Stimulated activated CD4-positive, alpha-beta T cell treated with anti-CD3 and anti-CD28 coated beads, TNF-alpha, amount 100 ng/mL, for 1 hour (primary cell): ENCODE measurements around the gene CCDC102A.
A peak's percentile ranks its signal among the peaks of the same experiment; 100 is the strongest.

Experiments
- DNase-seq, 3 donors: peaks; one replicate each; pipeline ENCODE4 v3.0.0-alpha.2; 2020; ENCODE audit warnings: low read depth in 3 of 3, low spot score in 1 of 3

Gene CCDC102A

DNA sequence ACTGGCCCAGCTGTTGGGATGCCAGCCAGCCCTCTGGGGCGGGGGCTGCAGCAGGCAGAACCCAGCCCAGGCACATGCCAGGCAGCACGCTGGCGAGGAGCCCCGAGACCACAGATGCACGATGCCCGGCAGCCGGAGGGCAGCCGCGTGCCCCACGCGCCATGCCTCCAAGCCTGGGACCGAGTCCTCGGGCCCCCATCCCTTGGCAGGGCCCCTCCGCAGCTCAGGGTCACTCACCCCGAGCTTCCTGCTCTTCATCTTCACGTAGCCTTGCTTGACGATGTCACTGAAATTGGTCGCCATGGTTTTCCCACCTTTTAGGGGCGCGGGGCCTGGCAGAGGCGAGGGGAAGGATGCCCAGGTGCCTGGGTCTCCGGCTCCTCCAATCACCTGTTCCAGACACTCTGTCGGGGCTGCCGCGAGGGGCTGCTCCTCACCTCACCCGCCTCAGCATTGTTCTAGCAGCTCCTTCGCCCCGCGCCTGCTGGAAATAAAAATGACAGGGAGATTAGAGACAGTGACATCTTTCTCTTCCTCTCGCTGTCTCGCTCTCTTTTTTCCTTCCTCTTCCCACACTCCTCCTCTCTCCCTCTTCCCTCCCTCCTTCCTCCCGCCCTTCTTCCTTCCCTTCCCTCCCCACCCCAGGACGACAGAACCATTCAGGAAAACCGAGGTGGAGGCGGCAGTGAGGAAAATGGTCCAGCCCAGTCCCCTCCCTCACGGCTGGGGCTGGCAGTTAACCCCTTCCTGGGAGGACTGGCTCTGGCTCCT is 57.0 kb downstream of the CCDC102A start:
- DNase-seq, result no peak

GRCh38 chr16:57478396-57479204 is 57.8 kb downstream of the CCDC102A start:
- DNase-seq, result no peak

- no peak for DNase-seq
Measured at GRCh38 chr16:57477531-57478202, 58.7 kb downstream of the CCDC102A start.

DNA sequence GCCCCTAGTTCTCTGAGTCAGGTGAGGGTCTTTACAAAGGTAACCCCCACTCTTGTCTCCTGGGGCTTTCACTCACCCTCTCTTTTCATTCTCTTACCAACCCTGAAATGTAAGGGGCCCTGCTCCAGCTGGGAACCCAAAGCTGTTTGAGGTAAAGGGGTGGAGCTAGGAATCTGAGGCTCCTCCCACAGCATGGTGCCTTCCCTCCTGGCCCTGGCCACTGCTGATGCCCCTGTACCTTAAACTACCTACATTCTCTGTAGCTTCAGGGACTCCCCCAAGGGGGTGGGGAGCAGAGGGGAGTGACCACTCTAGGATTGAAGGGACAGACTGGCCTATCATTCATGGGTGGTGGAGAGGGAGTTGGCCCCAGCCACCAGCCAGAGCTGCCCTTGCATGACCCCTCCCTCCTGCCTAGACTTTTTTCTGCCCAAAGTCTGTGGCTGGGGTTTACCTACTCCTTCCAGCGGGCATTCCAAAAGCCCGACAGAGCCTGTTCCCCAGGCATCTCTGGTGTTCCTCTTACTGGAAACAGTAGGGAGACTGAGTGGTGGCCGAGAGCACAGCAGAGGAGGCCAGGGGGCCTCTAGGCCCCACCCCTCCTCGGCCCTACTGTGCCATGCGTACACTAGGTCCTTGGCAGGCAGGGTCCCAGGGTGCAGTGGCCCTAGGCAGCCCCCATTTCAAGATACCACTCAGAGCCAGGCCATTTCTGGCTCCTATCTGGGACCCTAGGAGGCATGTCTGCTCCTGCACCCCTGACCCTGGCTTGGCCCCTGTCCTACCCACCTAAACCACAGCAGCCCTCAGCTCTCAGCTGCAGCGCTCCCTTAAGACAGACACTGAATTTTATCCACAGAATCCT is 59.6 kb downstream of the CCDC102A start:
- DNase-seq, result no peak

DNA sequence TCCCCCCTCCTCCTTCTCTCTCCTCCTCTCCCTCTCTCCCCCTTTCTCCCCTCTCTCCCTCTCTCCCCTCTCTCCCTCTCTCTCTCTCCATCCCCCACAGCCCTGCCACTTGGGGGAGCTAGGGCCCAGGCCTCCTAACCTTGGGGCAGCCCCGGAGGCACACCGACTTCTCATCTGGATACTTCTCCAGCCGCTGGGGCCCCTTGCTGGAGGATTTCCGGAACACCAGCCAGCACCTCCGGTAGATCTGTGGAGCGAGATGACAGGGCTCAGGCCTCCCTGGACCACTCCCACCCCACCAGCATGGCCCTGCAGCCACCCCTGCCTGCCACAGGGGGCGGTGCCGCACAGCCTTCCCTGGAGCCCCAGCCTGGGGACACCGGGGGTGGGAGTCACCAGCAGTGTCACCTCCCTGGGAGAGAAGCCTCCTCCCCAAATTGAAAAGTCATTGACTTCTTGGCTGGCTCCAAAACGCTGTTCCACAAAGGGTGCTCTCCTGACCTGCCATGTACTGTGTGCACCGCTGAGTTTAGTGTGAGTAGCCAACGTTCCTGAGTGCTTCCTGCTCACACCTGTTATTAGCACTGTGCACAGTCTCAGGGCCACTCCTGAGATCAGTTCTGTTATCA is 60.5 kb downstream of the CCDC102A start:
- DNase-seq, result peak; percentile 8 to 53 (median 36)

GRCh38 chr16:57474671-57475661 is 61.4 kb downstream of the CCDC102A start:
- no peak for DNase-seq

DNA sequence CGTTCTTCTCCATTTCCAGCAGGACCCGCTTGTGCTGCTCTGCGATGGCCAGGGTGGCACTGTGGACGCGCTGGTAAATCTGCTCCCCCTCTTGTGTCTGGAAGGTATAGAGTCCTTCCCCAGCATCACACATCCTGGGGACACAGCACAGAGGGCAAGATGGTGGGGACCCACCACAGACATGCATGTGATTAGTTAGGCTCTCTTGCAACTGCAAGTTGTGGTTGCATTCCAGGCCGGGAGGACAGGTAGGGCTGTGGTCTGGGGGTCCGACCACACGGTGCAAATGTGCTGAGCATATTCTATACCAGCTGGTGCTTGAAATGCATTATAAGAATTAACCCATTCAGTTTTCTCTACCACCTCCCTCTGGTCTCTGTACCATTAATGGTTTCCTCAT is 62.5 kb downstream of the CCDC102A start:
- DNase-seq, result no peak

DNA sequence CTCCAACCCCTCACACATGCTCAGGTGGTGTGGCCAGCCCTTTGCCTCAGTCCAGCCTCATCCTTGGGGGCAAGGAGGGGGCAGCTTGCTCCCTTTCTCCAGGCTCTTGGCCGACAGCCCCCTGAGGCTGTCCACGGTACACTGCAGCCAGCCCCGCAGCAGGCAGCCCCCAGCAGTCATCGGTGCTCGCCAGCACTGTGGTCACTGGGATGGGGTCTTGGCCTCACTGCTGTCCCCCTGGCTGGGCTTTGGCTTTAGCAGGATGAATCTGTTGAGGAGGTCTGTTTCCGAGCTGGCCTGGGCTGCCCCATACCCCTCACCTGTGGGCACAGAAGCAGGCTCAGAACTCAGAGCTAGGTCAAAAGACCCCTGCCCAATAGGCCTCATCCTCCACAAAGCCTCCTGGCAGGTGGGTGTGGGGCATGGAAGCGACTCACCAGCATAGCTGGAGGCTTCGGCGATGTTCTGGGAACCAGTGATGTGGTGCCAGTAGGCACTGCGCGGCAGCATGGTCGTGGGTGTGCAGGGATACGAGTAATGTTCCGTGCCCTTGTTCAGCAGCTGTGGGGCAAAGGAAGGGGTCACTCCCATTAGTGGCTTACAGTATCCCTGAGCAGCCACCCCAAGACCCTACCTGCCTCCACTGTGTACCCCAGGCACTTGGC is 63.1 kb downstream of the CCDC102A start:
- DNase-seq, result no peak

DNA sequence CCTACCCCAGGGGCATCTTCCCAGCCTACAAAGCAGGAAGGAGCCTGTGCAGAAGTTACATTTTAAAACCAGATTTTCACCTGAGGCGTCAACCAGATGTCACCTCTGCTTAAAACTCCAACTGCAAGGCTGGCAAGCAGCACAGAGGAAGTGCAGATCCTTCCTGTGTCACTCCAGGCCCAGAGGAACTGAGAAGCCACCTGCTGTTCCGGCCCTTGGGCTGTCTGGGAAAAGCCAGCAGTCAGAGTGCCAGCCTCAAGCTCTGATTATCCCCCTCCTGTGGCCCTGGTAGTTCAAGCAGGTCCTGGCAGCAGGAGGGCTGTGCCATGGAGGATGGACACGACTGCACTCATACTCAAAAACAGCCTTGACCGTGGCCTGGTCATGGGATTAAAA is 63.7 kb downstream of the CCDC102A start:
- no peak for DNase-seq

DNA sequence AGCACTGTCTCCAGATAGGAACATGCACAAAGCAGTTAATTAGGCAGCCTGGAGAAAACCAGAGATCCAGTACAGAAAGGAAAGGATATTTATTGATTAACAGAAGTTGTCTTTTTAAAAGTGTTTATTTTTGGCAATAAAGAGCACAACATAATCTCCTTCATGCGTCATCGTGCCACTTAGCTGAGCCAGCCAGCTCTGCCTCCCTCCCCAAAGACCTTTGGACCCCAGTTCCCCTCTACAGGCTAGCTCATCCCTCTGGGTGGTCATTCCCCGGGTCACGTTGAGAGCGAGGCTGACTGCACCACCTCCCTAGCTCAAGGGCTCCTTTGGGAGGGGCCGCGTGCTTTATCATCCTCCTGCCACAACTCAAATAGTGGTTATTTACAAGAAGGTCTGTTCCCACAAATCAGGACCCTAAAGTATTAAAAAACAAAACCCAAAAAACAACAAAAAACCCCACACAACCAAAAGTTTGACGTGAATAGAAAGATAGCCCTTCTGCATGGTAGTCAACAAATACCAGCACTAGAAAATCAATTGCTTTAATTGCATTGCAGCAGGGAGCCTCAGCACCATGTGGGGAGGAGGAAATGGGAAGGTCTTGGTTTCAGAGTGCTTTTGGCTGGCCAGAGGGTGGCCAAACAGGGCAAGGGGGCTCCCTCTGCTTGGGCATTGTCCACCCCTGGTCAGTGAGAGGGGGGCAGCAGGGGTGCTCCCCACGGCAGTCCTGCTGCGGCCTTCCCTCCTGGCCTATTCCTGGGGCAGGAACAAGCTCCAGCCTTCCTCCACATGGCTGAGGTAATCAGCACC is 64.3 kb downstream of the CCDC102A start:
- DNase-seq, result no peak

DNA sequence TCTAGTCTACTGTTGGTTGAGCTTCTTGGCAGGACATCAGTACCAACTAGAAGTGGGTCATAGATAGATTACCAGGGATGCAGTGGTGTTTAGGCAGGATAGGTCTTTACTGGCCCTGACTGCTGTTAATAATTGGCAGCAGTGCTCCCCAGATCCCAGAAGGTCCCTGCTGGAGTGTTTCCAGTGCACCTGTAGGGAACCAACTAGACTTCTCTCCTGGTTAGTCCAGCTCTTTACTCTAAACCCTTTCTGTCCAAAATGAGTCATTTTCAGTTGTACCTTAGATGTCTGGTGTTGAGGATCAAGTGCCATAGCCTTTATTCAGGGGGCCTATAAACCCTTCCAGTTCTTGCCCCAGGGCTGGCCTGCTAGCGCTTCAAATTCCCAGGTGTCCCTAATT is 65.2 kb downstream of the CCDC102A start:
- DNase-seq, result no peak

DNA sequence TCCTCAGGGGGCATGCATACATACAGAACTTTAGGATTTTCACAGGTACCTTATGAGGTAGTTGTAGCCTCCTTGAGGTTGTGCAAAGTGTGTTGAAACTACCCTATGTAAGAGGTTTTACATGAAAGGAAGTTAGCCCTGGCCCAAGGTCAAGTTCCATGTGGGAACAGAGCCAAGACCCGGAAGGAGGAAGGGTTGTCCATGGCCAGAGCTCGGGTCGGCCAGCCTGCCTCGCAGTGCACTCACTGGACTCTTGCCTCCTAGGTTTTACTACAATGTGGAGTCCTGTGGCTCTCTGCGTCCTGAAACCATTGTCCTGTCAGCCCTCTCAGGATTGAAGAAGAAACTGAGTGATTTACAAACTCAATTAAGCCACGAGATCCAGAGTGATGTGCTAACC is 65.7 kb downstream of the CCDC102A start:
- no peak for DNase-seq

- DNase-seq, result no peak
Measured at GRCh38 chr16:57469917-57470470, 66.4 kb downstream of the CCDC102A start.

DNA sequence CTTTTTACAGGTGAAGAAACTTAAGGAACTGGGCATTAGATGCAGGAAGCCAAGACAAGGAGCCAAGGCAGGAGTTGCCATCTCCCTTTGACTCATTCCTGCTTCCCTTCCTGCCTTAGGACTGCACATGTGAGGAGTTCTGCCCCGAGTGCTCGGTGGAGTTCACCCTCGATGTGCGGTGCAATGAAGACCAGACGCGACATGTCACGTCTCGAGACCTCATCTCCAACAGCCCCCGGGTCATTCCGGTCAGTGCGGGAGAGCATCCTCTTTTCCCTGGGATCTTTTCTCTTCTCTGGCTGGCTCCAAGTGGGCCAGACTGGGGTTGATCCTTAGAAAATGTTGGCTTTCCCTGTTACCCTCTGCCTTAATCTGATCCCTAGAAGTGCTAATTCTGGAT is 67.3 kb downstream of the CCDC102A start:
- DNase-seq, result no peak

DNA sequence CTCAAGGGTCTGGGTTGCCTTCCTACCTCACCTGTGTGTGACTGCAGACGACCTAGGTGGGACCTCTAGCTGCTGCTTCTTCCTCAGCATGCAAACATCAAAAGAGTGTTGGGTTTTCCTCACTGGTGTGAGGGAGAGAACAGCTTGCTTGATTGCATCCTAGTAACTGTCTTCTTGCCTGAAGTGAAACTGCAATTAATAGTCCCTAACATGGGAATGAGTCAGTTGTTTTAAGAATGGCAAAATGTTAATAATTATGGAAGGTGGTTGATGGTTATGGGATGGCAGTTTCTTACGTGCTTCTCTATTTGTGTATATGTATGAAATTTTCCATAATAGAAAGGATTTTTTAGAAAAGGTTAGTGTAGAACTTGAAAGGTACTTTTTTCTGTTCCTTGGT is 68.0 kb downstream of the CCDC102A start:
- no peak for DNase-seq

- DNase-seq, result no peak
Measured at GRCh38 chr16:57464523-57464922, 71.8 kb downstream of the CCDC102A start.

DNA sequence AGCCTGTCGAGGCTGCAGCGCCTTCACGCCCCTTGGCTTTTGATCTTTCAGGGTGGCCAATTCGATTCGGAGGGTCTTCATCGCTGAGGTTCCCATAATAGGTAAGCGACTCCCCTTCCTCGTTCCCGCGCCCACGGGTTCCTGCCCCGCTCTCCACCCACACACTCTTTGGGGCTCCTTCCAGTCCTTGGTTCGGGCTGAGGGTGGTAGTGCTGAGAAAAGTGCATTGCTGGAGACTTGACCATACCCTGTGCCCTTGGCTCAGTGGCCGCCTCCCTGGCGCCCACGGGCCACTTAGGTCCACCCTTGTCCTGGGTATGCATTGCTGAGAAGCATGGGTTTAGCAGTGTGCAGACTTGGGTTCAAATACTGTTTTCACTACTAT is 73.4 kb downstream of the CCDC102A start:
- DNase-seq, result no peak
